Astrocyte of the cerebellum (primary cell): ENCODE measurements around the gene TAMALIN.

Experiments
- DNase-seq: peaks from one replicate; pipeline ENCODE4 v3.0.0-alpha.2; 2011; ENCODE audit warnings: low read depth
- H3K4me3 ChIP-seq: 2 replicates; pipeline ENCODE4 v1.5.1; 2011; ENCODE audit warnings: mild to moderate bottlenecking, low read depth, low read length, moderate library complexity
- in situ Hi-C: cut with HindIII; loops from 2 replicates; pipeline ENCODE4 v1.10.0; 2017; ENCODE audit warnings: low sequenced_read_pairs
- TF ChIP-seq, protein P1 (sequence below): IDR thresholded peaks from 2 replicates; pipeline ENCODE4 v1.5.1; 2012; ENCODE audit warnings: low read length, low read depth, moderate library complexity, mild to moderate bottlenecking; ENCODE audit errors: missing control alignments

The TAMALIN gene

GRCh38 chr12:52056801-52057637, 50.3 kb downstream of the TAMALIN start:
- DNase-seq = no peak
- in situ Hi-C loops = no loop called here
- no peak overlapping the region for H3K4me3 ChIP-seq
- TF ChIP-seq, protein P1, sequence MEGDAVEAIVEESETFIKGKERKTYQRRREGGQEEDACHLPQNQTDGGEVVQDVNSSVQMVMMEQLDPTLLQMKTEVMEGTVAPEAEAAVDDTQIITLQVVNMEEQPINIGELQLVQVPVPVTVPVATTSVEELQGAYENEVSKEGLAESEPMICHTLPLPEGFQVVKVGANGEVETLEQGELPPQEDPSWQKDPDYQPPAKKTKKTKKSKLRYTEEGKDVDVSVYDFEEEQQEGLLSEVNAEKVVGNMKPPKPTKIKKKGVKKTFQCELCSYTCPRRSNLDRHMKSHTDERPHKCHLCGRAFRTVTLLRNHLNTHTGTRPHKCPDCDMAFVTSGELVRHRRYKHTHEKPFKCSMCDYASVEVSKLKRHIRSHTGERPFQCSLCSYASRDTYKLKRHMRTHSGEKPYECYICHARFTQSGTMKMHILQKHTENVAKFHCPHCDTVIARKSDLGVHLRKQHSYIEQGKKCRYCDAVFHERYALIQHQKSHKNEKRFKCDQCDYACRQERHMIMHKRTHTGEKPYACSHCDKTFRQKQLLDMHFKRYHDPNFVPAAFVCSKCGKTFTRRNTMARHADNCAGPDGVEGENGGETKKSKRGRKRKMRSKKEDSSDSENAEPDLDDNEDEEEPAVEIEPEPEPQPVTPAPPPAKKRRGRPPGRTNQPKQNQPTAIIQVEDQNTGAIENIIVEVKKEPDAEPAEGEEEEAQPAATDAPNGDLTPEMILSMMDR = no peak

GRCh38 chr12:52057638-52058576, 51.2 kb downstream of the TAMALIN start:
- no peak overlapping the region for H3K4me3 ChIP-seq
- in situ Hi-C loops = no loop called here
- TF ChIP-seq, protein P1 = no peak
- no peak for DNase-seq

- no peak overlapping the region for H3K4me3 ChIP-seq
- TF ChIP-seq, protein P1 = no peak
- in situ Hi-C loops = no loop called here
- no peak for DNase-seq
These were observed 52.0 kb downstream of the TAMALIN start for GRCh38 chr12:52058631-52059361.

- DNase-seq = no peak
- TF ChIP-seq, protein P1 = no peak
- in situ Hi-C loops = no loop called here
- H3K4me3 ChIP-seq = no peak overlapping the region
These were observed 53.1 kb downstream of the TAMALIN start for GRCh38 chr12:52059582-52060497.

DNA sequence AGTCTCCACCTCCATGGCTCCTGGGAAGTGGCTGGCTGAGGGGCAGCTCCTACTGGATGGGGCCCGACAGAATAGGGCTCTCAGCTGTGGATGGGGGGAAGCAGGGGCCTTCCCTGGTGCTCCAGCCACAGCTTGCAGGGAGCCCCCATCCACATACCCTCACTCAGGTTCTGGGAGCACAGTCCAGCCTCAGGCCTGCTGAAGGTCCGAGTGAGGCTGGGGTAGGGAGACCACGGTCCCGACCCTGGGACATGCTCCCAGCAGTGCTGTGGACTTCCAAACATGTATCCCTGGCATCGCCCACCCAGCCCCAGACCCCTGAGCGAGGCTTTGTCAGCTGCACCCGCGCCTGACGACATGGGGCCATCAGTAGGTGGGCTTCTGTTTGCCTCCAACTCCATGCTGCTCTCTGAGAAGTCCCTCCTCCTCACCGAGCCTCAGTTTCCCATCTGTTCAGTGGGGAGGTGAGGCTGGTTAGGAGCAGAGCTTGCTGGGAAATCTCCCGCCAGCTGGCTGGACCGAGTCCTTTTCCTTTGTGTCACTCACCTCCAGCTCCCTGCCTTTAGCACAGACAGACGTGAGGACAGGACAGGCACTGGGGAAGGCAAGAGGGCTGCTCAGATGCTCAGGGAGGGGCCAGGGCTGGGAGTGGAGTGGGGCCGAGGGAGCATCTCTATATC, 53.9 kb downstream of the TAMALIN start:
- TF ChIP-seq, protein P1 = no peak
- DNase-seq = no peak
- no peak overlapping the region for H3K4me3 ChIP-seq
- in situ Hi-C loops = no loop called here
